ENCODE results near the gene ZEB1. TPM values are rescaled to one million over a fixed set of nuclear protein-coding genes. Genes with fewer than 3 reads are reported as not detected.

ZEB1 gene
- total and polyA plus RNA-seq, 2 of the 4 experiments (the other 2 are of a cell fraction): 23.7 to 108 TPM

- TF ChIP-seq USF2 (IDR thresholded peaks at IDR 0.05; ENCODE audit: low read depth, low read length): no peak
- TF ChIP-seq RFX5 (IDR thresholded peaks at IDR 0.05; ENCODE audit: low read depth, low read length): no peak
- no peak for TF ChIP-seq SMC3 (IDR thresholded peaks at IDR 0.05; ENCODE audit: low read depth, low read length)
- no peak for TF ChIP-seq BHLHE40 (IDR thresholded peaks at IDR 0.05; ENCODE audit: low read depth, low read length)
- no peak for TF ChIP-seq POLR2A (IDR thresholded peaks at IDR 0.05; ENCODE audit: low read depth, low read length)
Measured at GRCh38 chr10:31272841-31273240, 46.2 kb upstream of the ZEB1 start (continued).

GRCh38 chr10:31273789-31274188 is 45.2 kb upstream of the ZEB1 start:
- no peak overlapping the region for H3K56ac ChIP-seq (ENCODE audit: extremely low read depth, insufficient read depth, low read length)
- in situ Hi-C loops (cut with MboI; ENCODE audit: low sequenced_read_pairs) (no loop called here), dilution Hi-C loops (cut with HindIII; ENCODE audit: low sequenced_read_pairs, unreplicated experiment) (no loop called here), intact Hi-C loops (cut with micrococcal nuclease) (no loop called here)
- H3K9me1 ChIP-seq (ENCODE audit: insufficient read depth, low read length): no peaks in the 10 kb centered on the region
- DNase-seq: no peak
- H2AK5ac ChIP-seq (ENCODE audit: low read depth, low read length): no peak overlapping the region
- H2AFZ ChIP-seq (replicated peaks; ENCODE audit: low read length, poor library complexity): no peak overlapping the region
- H3K36me3 ChIP-seq (ENCODE audit: control insufficient read depth, insufficient read depth, low read length): no peaks in the 10 kb centered on the region
- ATAC-seq (ENCODE audit: low read depth): no peak
- no CpG with 5 or more reads among the region's 2 CpGs for WGBS, 2 experiments (ENCODE audit: extremely low coverage in 2 of 2, insufficient read length in 1 of 2)
- H3K18ac ChIP-seq (ENCODE audit: low read depth, low read length): peak overlapping the region; percentile 75; the same call in 1 of the 2 replicates
- H2BK120ac ChIP-seq (ENCODE audit: low read depth, low read length): no peak overlapping the region
- no peak overlapping the region for H2BK5ac ChIP-seq (ENCODE audit: low read depth, low read length, poor library complexity, severe bottlenecking)
- no peaks in the 10 kb centered on the region for H3K4me1 ChIP-seq (ENCODE audit: control insufficient read depth, insufficient read depth, low read length)
- no peak overlapping the region for H3K14ac ChIP-seq (replicated peaks; ENCODE audit: low read depth, low read length)
- peaks cover 0 to 3% of the 10 kb centered on the region in 2 experiments; a peak in 1 of 4 replicates for H3K79me1 ChIP-seq (ENCODE audit: low read depth in 1 of 2, low read length in 2 of 2)
- no peak overlapping the region for H4K91ac ChIP-seq (ENCODE audit: insufficient read depth, low read depth, low read length)
- H3K9me3 ChIP-seq (ENCODE audit: control insufficient read depth, insufficient read depth, low read length): no peaks in the 10 kb centered on the region
- no peaks in the 10 kb centered on the region for H4K20me1 ChIP-seq (ENCODE audit: insufficient read depth, low read length)
- H4K8ac ChIP-seq (ENCODE audit: low read depth in 2 of 2, low read length in 2 of 2): no peak overlapping the region
- H2AK9ac ChIP-seq (replicated peaks; ENCODE audit: low read depth, low read length, poor library complexity): no peak overlapping the region
- no peak overlapping the region for H3K23ac ChIP-seq (ENCODE audit: low read depth, low read length)
- ChIA-PET CTCF (no interaction called here), POLR2A (ENCODE audit: unreplicated experiment) (interaction anchor here (0.6 kb wide), 1 partner anchor 12 kb away, joined by 3 read pairs; no protein-coding TSS in a partner anchor)
- H3K27me3 ChIP-seq (ENCODE audit: control insufficient read depth, insufficient read depth, low read length): no peaks in the 10 kb centered on the region
- H3K4me2 ChIP-seq (ENCODE audit: low read depth, low read length): no peak overlapping the region
- H2BK20ac ChIP-seq (ENCODE audit: low read depth, low read length): no peak overlapping the region
- no peak overlapping the region for H2BK15ac ChIP-seq (ENCODE audit: low read depth, low read length)
- H3K9ac ChIP-seq (ENCODE audit: low read depth, low read length): no peak overlapping the region
- no TSS peak for BruUV-seq (replicated peaks)
- H3K4me3 ChIP-seq (ENCODE audit: insufficient read depth, low read depth, low read length): no peak overlapping the region
- H3K27ac ChIP-seq (ENCODE audit: insufficient read depth, low read length): no peak overlapping the region
- no peak overlapping the region for H4K5ac ChIP-seq (ENCODE audit: low read depth, low read length)
- H3K4ac ChIP-seq (ENCODE audit: low read depth, low read length): peak overlapping the region; percentile 44; the same call in 1 of the 2 replicates
- TF ChIP-seq SMC3 (IDR thresholded peaks at IDR 0.05; ENCODE audit: low read depth, low read length) (no peak), CHD1 (IDR thresholded peaks at IDR 0.05; ENCODE audit: low read depth, low read length) (no peak), NFE2L2 (IDR thresholded peaks at IDR 0.05; ENCODE audit: low read depth, low read length) (no peak), CTCF (conservative IDR thresholded peaks at IDR 0.05; ENCODE audit: low read depth, low read length) (no peak), RAD21 (IDR thresholded peaks at IDR 0.05; ENCODE audit: low read length) (no peak), POLR2A (IDR thresholded peaks at IDR 0.05; ENCODE audit: low read depth, low read length) (no peak), RFX5 (IDR thresholded peaks at IDR 0.05; ENCODE audit: low read depth, low read length) (no peak), USF2 (IDR thresholded peaks at IDR 0.05; ENCODE audit: low read depth, low read length) (no peak), FOS (IDR thresholded peaks at IDR 0.05; ENCODE audit: low read depth, low read length) (no peak), MXI1 (IDR thresholded peaks at IDR 0.05; ENCODE audit: borderline replicate concordance, low read depth, low read length) (no peak), ELK1 (IDR thresholded peaks at IDR 0.05; ENCODE audit: borderline replicate concordance, low read depth, low read length) (no peak)
